Heart left ventricle (tissue), 16 donors: ENCODE data around the gene PRICKLE1. TPM values are rescaled to one million over a fixed set of nuclear protein-coding genes. Genes with fewer than 3 reads are reported as not detected.
A peak's percentile ranks its signal among the peaks of the same experiment; 100 is the strongest.

Experiments
- ATAC-seq, 4 donors: fragments of 200-7000 bp; cut with Tn5 transposase; one replicate each; pipeline ENCODE4 v1.9.1; 2020 to 2022; ENCODE audit warnings: moderate library complexity in 4 of 4, mild to moderate bottlenecking in 3 of 4, moderate number of reproducible peaks in 1 of 4
- DNase-seq, 5 donors: peaks; one replicate each; pipeline ENCODE4 v3.0.0-alpha.2; 2020
- H3K27ac ChIP-seq, 12 donors: fragments of 200-600 bp; sonication (generic) in 4 of 12; one replicate each; pipeline versions ENCODE4 v1.5.0 to v1.8.0; 2016 to 2022; ENCODE audit warnings: mild to moderate bottlenecking in 2 of 12
- H3K27me3 ChIP-seq, 9 donors: fragments of 200-600 bp; sonication (generic) in 2 of 9; one replicate each; pipeline versions ENCODE4 v1.5.1 to v1.8.0; 2016 to 2022; ENCODE audit warnings: mild to moderate bottlenecking in 3 of 9
- H3K36me3 ChIP-seq, 9 donors: fragments of 200-600 bp; sonication (generic) in 2 of 9; one replicate each; pipeline versions ENCODE4 v1.5.0 to v1.8.0; 2018 to 2022; ENCODE audit warnings: mild to moderate bottlenecking in 2 of 9
- H3K4me1 ChIP-seq, 12 donors: fragments of 200-600 bp; sonication (generic) in 4 of 12; one replicate each; pipeline versions ENCODE4 v1.5.0 to v1.8.0; 2016 to 2022; ENCODE audit warnings: mild to moderate bottlenecking in 3 of 12
- H3K4me3 ChIP-seq, 12 donors: fragments of 200-600 bp; sonication (generic) in 4 of 12; one replicate each; pipeline versions ENCODE4 v1.5.0 to v1.8.0; 2017 to 2022; ENCODE audit warnings: mild to moderate bottlenecking in 9 of 12, moderate library complexity in 4 of 12
- H3K9me3 ChIP-seq, 12 donors: fragments of 200-600 bp; sonication (generic) in 4 of 12; one replicate each; pipeline versions ENCODE4 v1.5.0 to v1.8.0; 2016 to 2022; ENCODE audit warnings: mild to moderate bottlenecking in 1 of 12
- POLR2A ChIP-seq, 2 donors: fragments of 450-650 bp; IDR thresholded peaks; one replicate each; pipeline ENCODE4 v1.6.1; 2017; ENCODE audit warnings: antibody characterized with exemption in 2 of 2, mild to moderate bottlenecking in 2 of 2, moderate library complexity in 2 of 2
- WGBS, 4 donors: extraction: QIAGEN DNeasy Blood & Tissue Kit in 2 of 4; methylation state at CpG; one replicate each; pipeline versions ENCODE4 v1.1.5 to v1.1.7; 2013 to 2018; 5-methylcytosine and 5-hydroxymethylcytosine counted together
- intact Hi-C, 10 donors: fragments of 100-400 bp; cut with DNase I; formaldehyde crosslinking; loops; one replicate each; pipeline versions ENCODE4 v1.11.1 to v1.14.2; 2022
- polyA plus RNA-seq, 2 donors: library from polyadenylated mRNA; stranded (reverse); fragments of 200-250 nt; gene quantifications; one replicate each; pipeline ENCODE4 v1.2.3, GENCODE V29; 2013
- total RNA-seq, 9 donors: library from RNA; depleted of rRNA in 2 of 9; stranded (reverse); fragments of >200 nt in 2 of 9; fragmentation: NEBNext Ultra II Directional in 3 of 9; extraction: Animal tissue kit (Norgen Biotek cat#: 25700) in 3 of 9; gene quantifications; one replicate each; pipeline versions ENCODE4 v1.1.0 to v1.2.4, GENCODE V29; 2016 to 2023
- TF ChIP-seq, protein P1 (sequence below), 12 donors: fragments of 200-600 bp; sonication (generic) in 4 of 12; IDR thresholded peaks; one replicate each; pipeline versions ENCODE4 v1.5.0 to v1.8.0; 2018 to 2022; ENCODE audit warnings: antibody characterized with exemption in 12 of 12, mild to moderate bottlenecking in 5 of 12
- donor health status: ischemic (EF 13 %, LVEDD 7.1; RV severe dilation, severe dysfunction).
- donor health status: healthy with polysubstance abuse.
- donor health status: DM: no; HTN: yes; CAD: no.
- donor health status: DM: no; HTN: no; CAD: no.
- donor health status: ischemic (EF 25% LVEDD 6.9; RV normal size, moderate dysfunction).
- donor health status: ischemic (EF 25% LVEDD 5.7; RV mildly dilated, moderate dysfunction).
- donor health status: healthy.
- donor health status: DM: yes; HTN: yes; CAD: no.
- donor health status: ischemic (EF 35%, LVEDD 5.7; RV mildly dilated, moderate dysfunction).
- donor health status: nonischemic (EF 11% LVEDD 7.7; RV severe dilation, severe dysfunction).
- donor health status: DM: yes; HTN: yes; CAD: no.
- donor health status: PGD.
- donor health status: ischemic (EF 29% LVEDD 5.4; RV normal size, mild dysfunction).
- donor health status: nonischemic (EF 23%, LVEDD 6.1; RV moderate dilation, normal function).

Gene PRICKLE1
- total and polyA plus RNA-seq, 11 donors: 3.2 to 39.2 (median 20.7) TPM

DNA sequence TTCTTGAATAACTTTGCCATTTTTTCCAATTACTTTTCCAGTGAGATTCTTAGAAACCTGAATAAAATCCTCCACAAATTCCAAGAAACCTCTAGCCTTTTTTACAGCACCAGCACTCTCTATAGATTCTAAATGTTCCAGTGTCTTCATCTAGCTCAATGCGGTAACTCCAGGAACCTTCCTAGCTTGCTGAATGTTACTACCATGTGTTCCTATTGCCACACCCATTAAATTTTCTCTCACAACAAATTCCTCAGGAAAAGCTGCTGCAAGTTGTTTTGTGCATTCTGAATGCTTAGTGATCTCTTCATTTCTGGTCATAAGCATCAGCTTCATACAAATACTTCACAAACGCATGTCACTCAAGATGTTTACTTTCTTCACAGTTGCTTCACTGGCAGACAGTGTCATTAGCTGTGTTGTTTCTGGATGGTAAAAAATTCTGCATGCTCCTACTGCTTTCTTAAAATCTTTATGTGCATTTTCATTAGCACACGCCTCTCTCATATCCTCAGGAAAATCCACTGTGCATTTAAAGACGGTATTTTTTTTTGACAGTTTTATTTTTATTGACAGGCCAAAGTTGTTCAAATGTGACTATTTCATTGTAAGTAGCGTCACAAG, 156.9 kb downstream of the PRICKLE1 start:
- Histone ChIP-seq H3K4me1 (no peaks in the 10 kb centered on the region), H3K4me3 (no peak overlapping the region), H3K9me3 (no peaks in the 10 kb centered on the region), H3K27me3 (no peaks in the 10 kb centered on the region), H3K36me3 (peaks cover 0 to 14% (median 6%) of the 10 kb centered on the region in 9 donors), H3K27ac (no peak overlapping the region)
- DNase-seq (no peak), ATAC-seq (no peak)
- TF ChIP-seq POLR2A (IDR thresholded peaks at IDR 0.05): no peak
- TF ChIP-seq, protein P1, sequence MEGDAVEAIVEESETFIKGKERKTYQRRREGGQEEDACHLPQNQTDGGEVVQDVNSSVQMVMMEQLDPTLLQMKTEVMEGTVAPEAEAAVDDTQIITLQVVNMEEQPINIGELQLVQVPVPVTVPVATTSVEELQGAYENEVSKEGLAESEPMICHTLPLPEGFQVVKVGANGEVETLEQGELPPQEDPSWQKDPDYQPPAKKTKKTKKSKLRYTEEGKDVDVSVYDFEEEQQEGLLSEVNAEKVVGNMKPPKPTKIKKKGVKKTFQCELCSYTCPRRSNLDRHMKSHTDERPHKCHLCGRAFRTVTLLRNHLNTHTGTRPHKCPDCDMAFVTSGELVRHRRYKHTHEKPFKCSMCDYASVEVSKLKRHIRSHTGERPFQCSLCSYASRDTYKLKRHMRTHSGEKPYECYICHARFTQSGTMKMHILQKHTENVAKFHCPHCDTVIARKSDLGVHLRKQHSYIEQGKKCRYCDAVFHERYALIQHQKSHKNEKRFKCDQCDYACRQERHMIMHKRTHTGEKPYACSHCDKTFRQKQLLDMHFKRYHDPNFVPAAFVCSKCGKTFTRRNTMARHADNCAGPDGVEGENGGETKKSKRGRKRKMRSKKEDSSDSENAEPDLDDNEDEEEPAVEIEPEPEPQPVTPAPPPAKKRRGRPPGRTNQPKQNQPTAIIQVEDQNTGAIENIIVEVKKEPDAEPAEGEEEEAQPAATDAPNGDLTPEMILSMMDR (IDR thresholded peaks at IDR 0.05): no peak
- intact Hi-C loops: no loop called here
- 96 to 97% (median 96%) methylated on average over 5 of the region's 5 CpGs for WGBS, 4 donors

DNA sequence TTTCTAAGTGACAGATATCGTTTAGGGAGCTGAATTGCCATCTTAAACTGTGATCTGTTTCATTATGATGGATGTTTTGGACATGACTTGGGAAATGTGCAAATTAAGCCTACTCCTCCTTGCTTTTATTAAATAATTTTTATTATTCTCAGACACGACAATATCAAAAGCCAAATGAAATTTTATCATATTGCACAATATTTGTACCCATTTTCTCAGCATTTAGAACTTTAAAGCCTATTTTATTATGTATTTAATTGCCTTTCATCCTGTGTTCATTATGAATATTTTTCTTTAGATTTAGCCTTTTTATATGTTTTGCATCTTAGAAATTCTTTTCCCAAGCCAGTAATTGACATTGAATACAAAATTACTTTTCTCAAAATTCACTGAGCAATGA, 160.7 kb downstream of the PRICKLE1 start:
- H3K4me3 ChIP-seq: no peak overlapping the region
- WGBS, 4 donors: 72 to 97% (median 85%) methylated on average over 2 of the region's 2 CpGs
- H3K27me3 ChIP-seq: no peaks in the 10 kb centered on the region
- no peaks in the 10 kb centered on the region for H3K4me1 ChIP-seq
- H3K27ac ChIP-seq: no peak overlapping the region
- DNase-seq (no peak), ATAC-seq (no peak)
- peaks cover 0 to 14% (median 6%) of the 10 kb centered on the region in 9 donors for H3K36me3 ChIP-seq
- H3K9me3 ChIP-seq: no peaks in the 10 kb centered on the region
- intact Hi-C loops: no loop called here
- TF ChIP-seq, protein P1 (IDR thresholded peaks at IDR 0.05): no peak
- TF ChIP-seq POLR2A (IDR thresholded peaks at IDR 0.05): no peak

DNA sequence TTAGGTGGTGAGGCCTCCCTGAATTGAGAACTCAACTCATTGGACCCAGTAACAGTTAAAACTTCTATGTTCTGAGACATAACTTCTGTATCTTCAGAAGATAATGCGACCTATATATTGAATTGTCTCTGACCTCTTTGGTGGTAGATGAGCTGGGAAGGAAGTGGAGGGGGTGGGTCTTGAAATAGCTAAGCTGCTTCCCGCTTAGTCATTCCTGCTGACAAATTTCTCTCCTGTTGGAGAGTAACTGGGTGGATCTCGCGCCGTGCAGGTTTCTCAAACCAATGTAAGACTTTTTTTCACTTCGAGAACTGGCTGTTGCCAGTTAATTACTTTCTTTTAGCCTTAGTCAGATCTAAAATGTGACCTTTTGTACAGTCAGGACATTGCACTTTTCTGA, 162.8 kb downstream of the PRICKLE1 start:
- TF ChIP-seq POLR2A (IDR thresholded peaks at IDR 0.05): no peak
- DNase-seq (no peak), ATAC-seq (peak in 2 of 4 donors; percentile 61 to 63)
- H3K36me3 ChIP-seq: peaks cover 0 to 6% (median 0%) of the 10 kb centered on the region in 9 donors
- WGBS, 4 donors: 55 to 71% (median 61%) methylated on average over 6 of the region's 6 CpGs
- H3K4me1 ChIP-seq: peaks cover 0 to 18% (median 12%) of the 10 kb centered on the region in 12 donors
- peak overlapping the region in 1 of 12 donors; percentile 1 for H3K27ac ChIP-seq
- no peaks in the 10 kb centered on the region for H3K27me3 ChIP-seq
- intact Hi-C loops: no loop called here
- H3K4me3 ChIP-seq: no peak overlapping the region
- no peaks in the 10 kb centered on the region for H3K9me3 ChIP-seq

DNA sequence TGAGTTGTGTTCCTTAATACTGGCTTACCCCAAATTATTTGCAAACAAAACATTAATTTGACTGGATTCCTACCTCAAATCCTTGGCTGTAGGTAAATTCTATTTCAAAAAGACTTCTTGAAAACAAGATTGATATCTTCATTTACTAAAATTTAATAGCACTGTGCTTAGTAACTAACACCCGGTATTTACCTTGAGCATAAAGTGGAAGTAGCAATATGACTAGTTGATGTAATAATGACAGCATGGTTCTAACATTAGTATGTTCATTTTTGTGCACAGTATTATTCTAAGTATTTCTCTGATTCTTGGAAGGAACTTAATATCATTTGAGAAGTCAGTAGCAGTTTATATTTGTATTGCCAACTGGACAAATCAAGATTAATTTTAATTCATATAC, 166.8 kb downstream of the PRICKLE1 start:
- no peak for TF ChIP-seq POLR2A (IDR thresholded peaks at IDR 0.05)
- TF ChIP-seq, protein P1 (IDR thresholded peaks at IDR 0.05): no peak
- intact Hi-C loops: no loop called here

More for the DNA sequence above, 166.8 kb downstream of the PRICKLE1 start:
- peak overlapping the region in 8 of 12 donors; percentile 11 to 35 (median 22) for H3K27ac ChIP-seq
- peaks cover 0 to 4% (median 0%) of the 10 kb centered on the region in 9 donors for H3K36me3 ChIP-seq
- no peaks in the 10 kb centered on the region for H3K9me3 ChIP-seq
- ATAC-seq: no peak
- peaks cover 0 to 28% (median 12%) of the 10 kb centered on the region in 12 donors for H3K4me1 ChIP-seq
- no peak overlapping the region for H3K4me3 ChIP-seq
- no peaks in the 10 kb centered on the region for H3K27me3 ChIP-seq
- no peak for DNase-seq
- 86 to 93% (median 89%) methylated on average over 1 of the region's 1 CpG for WGBS, 4 donors
